Stimulated activated memory B cell treated with anti-CD40 and anti-IgM and Interleukin-4, amounts not matched to agents 10 μg/mL and 1 μg/mL and 100 μg/mL, for 72 hours (primary cell): ENCODE results near the gene ALDOC.
"Not testable (repeated sequence)": the region's sequence is repeated elsewhere in the genome, so short reads cannot be mapped to it uniquely, and the experiment has no call there.

Source experiments
- ATAC-seq: fragments of 150-1000 bp; cut with Tn5 transposase; 2 replicates; pipeline ENCODE4 v1.10.0; 2021
- H3K27ac Mint-ChIP-seq: one replicate; pipeline ENCODE4 v1.8.0; 2022; ENCODE audit warnings: mild to moderate bottlenecking, mixed read lengths
- H3K27me3 Mint-ChIP-seq: one replicate; pipeline ENCODE4 v1.8.0; 2022; ENCODE audit warnings: mixed read lengths
- H3K36me3 Mint-ChIP-seq: one replicate; pipeline ENCODE4 v1.8.0; 2022; ENCODE audit warnings: mixed read lengths
- H3K4me1 Mint-ChIP-seq: one replicate; pipeline ENCODE4 v1.8.0; 2022; ENCODE audit warnings: mixed read lengths
- H3K4me3 Mint-ChIP-seq: one replicate; pipeline ENCODE4 v1.8.0; 2022; ENCODE audit warnings: mild to moderate bottlenecking, moderate library complexity, mixed read lengths
- H3K9me3 Mint-ChIP-seq: one replicate; pipeline ENCODE4 v1.8.0; 2022; ENCODE audit warnings: mixed read lengths

ALDOC gene

DNA sequence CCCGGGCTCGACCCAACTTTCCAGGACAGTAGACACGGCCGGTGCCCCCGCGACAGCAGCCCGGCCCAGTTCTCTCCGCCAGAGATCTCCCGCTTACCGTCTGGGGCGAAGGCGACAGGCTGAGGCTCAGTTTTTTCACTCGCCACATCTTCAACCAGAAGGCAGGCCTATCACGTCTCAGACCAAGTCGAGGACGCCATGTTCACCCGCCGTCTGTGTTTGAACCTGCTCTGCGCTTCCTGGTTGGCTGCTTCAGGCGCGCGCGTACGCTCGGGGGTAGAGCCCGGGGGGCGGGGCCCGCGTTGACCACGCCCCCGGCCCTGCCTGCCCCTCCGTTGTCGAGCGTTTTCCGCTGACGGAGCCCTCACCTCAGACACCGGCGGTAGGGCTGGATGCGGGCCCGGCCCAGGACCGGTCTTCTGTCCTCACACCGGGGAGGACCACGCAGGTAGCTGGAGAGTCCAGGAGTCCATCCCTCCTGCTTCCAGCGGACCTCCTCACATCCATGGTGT lies 22.2 kb upstream of the ALDOC start, which contains the start of gene SPAG5:
Gene SPAG5 (minus strand): TSS at position 227 of the 512 bp plus-strand sequence. CDS start 79 bp downstream, at position 148.
- peak; percentile 97 for ATAC-seq
- H3K9me3 Mint-ChIP-seq: no peaks in the 10 kb centered on the region
- peaks cover 9% of the 10 kb centered on the region for H3K36me3 Mint-ChIP-seq

GRCh38 chr17:28598389-28598788 lies 21.7 kb upstream of the ALDOC start:
- Mint-ChIP-seq H3K36me3 (peaks cover 6% of the 10 kb centered on the region), H3K27me3 (no peaks in the 10 kb centered on the region), H3K9me3 (no peaks in the 10 kb centered on the region), H3K4me3 (peak overlapping the region; percentile 94), H3K27ac (peak overlapping the region; percentile 93), H3K4me1 (peaks cover 27% of the 10 kb centered on the region)
- ATAC-seq: no peak

More for the DNA sequence above, 22.2 kb upstream of the ALDOC start, which contains the start of gene SPAG5:
- Mint-ChIP-seq H3K4me3 (peak within 1 kb of the TSS; percentile 94), H3K27ac (peak within 1 kb of the TSS; percentile 93), H3K4me1 (peaks cover 27% of the 10 kb centered on the region), H3K27me3 (no peaks in the 10 kb centered on the region)

- H3K36me3 Mint-ChIP-seq: peaks cover under 1% of the 10 kb centered on the region
- H3K9me3 Mint-ChIP-seq: no peaks in the 10 kb centered on the region
- H3K4me1 Mint-ChIP-seq: peaks cover 27% of the 10 kb centered on the region
- H3K27me3 Mint-ChIP-seq: no peaks in the 10 kb centered on the region
- peak overlapping the region; percentile 93 for H3K27ac Mint-ChIP-seq
- H3K4me3 Mint-ChIP-seq: peak overlapping the region; percentile 94
- no peak for ATAC-seq
These were observed 21.1 kb upstream of the ALDOC start for GRCh38 chr17:28597606-28598383.

DNA sequence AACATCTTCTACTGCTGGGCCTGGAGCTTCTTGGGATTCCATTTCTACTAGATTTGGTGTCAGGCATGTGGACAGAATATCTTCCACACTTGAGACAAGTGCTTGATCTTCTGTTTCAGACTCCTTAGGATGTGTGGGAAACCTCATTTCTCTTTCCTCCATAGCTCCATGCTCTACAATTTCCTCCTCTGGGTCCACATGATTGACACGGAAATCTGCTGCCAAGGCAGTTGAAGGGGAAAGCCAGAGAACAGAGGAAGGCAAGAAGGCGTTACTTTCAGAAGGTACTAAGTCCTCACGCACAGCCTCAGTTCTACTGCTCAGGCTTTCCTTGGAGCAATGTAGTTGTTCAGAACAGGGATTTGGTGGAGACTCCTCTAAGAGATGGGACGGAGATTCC lies 15.6 kb upstream of the ALDOC start:
- no peak overlapping the region for H3K27ac Mint-ChIP-seq
- no peak overlapping the region for H3K4me3 Mint-ChIP-seq
- H3K4me1 Mint-ChIP-seq: peaks cover 1% of the 10 kb centered on the region
- no peak for ATAC-seq
- no peaks in the 10 kb centered on the region for H3K27me3 Mint-ChIP-seq
- peaks cover 18% of the 10 kb centered on the region for H3K36me3 Mint-ChIP-seq
- no peaks in the 10 kb centered on the region for H3K9me3 Mint-ChIP-seq

DNA sequence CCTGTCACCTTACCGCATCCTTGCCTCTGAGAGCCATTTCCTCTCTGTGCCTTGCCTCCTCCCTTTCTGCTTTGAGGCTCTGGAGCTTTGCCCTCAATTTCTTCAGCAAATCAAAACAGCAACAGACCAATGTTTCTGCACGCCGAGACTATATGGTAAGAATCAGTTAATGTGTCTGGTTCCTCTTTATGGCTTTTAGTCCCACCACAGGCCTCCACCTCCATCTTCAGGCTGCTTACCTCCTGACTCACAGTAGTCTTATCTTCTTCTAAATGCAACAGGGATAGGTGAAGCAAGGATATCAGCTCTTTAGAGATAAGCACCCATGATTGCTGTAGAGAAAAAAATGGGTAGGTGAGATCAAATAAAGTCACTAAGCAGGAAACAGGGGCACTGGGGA lies 9.2 kb upstream of the ALDOC start:
- no peaks in the 10 kb centered on the region for H3K4me1 Mint-ChIP-seq
- H3K27ac Mint-ChIP-seq: no peak overlapping the region
- no peaks in the 10 kb centered on the region for H3K27me3 Mint-ChIP-seq

DNA sequence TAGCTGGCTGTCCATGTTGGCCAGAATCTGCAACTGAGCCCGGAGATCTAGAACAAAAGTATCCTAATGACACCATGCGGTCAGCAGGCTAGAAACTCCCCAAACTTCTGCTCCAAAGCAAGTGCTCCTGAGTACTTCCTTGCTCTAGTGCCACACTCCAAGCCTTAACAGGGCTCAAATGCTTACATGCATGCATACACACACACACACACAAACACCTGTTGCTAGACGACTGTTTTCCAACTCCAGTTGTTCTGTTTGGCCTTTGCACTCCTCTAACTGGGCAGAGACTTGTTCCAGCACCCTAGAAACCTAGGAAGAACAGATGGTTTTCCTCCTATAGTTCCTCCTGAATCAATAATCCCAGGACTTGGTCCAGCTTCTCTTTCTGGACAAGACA lies 7.7 kb upstream of the ALDOC start:
- Mint-ChIP-seq H3K27me3 (no peaks in the 10 kb centered on the region), H3K4me1 (no peaks in the 10 kb centered on the region), H3K9me3 (no peaks in the 10 kb centered on the region), H3K27ac (no peak overlapping the region), H3K4me3 (no peak overlapping the region), H3K36me3 (peaks cover 25% of the 10 kb centered on the region)
- no peak for ATAC-seq

More for the DNA sequence above, 9.2 kb upstream of the ALDOC start:
- no peaks in the 10 kb centered on the region for H3K9me3 Mint-ChIP-seq
- ATAC-seq: no peak
- peaks cover 20% of the 10 kb centered on the region for H3K36me3 Mint-ChIP-seq
- H3K4me3 Mint-ChIP-seq: no peak overlapping the region

DNA sequence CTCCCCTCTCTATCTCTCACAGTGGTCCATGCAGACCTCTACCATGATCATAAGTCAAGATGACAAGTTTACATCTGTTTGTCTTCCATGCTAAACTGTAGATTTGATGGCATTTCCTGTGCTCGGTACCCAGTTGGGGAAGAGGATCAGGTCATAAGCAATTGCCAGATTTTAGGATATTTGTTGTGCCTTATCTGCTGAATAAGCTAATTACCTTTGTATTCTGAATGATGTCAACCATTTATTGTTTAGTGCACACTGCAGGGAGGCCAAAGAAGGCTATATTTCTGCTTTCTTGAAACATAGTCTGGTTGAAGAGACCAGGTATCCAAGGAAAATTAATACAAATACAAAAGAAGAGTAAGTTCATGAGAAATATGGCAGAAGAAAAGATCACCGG lies 5.8 kb upstream of the ALDOC start:
- no peak overlapping the region for H3K4me3 Mint-ChIP-seq
- H3K27ac Mint-ChIP-seq: no peak overlapping the region
- no peaks in the 10 kb centered on the region for H3K9me3 Mint-ChIP-seq
- H3K27me3 Mint-ChIP-seq: no peaks in the 10 kb centered on the region
- no peak for ATAC-seq
- no peaks in the 10 kb centered on the region for H3K4me1 Mint-ChIP-seq
- H3K36me3 Mint-ChIP-seq: peaks cover 13% of the 10 kb centered on the region

DNA sequence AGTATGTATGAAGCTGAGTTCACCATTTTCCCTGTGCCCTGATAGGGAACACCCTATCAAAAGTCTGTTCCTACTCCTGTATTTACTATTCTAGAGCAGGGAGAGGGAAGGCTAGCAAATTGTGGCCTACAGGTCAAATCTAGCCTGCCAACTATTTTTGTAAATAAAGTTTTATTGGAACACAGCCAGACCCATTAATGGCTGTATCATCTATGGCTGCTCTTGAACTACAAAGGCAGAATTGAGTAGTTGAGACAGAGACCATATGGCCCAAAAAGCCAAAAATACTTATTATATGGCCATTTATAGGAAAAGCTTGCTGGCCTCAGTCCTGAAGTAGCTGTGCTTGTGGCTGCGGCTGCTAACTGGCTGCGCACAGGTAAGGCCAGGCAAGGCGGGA lies 4.3 kb upstream of the ALDOC start:
- Mint-ChIP-seq H3K27ac (no peak overlapping the region), H3K36me3 (peaks cover 12% of the 10 kb centered on the region)
- no peak for ATAC-seq

GRCh38 chr17:28579526-28579925 lies 2.8 kb upstream of the ALDOC start:
- Mint-ChIP-seq H3K9me3 (no peaks in the 10 kb centered on the region), H3K27me3 (no peaks in the 10 kb centered on the region), H3K36me3 (peaks cover 5% of the 10 kb centered on the region), H3K27ac (no peak overlapping the region), H3K4me3 (no peak overlapping the region), H3K4me1 (peaks cover 16% of the 10 kb centered on the region)
- ATAC-seq: no peak

More for the DNA sequence above, 4.3 kb upstream of the ALDOC start:
- H3K27me3 Mint-ChIP-seq: no peaks in the 10 kb centered on the region
- H3K4me3 Mint-ChIP-seq: no peak overlapping the region
- peaks cover 13% of the 10 kb centered on the region for H3K4me1 Mint-ChIP-seq
- no peaks in the 10 kb centered on the region for H3K9me3 Mint-ChIP-seq

GRCh38 chr17:28578246-28579195 lies 1.8 kb upstream of the ALDOC start:
- H3K4me1 Mint-ChIP-seq: peaks cover 16% of the 10 kb centered on the region
- H3K4me3 Mint-ChIP-seq: no peak overlapping the region
- H3K27ac Mint-ChIP-seq: no peak overlapping the region
- H3K27me3 Mint-ChIP-seq: no peaks in the 10 kb centered on the region
- no peaks in the 10 kb centered on the region for H3K9me3 Mint-ChIP-seq
- peaks cover 15% of the 10 kb centered on the region for H3K36me3 Mint-ChIP-seq
- ATAC-seq: no peak

- peaks cover 23% of the 10 kb centered on the region for H3K4me1 Mint-ChIP-seq
- H3K9me3 Mint-ChIP-seq: no peaks in the 10 kb centered on the region
- no peak for ATAC-seq
- H3K36me3 Mint-ChIP-seq: peaks cover 15% of the 10 kb centered on the region
- no peak overlapping the region for H3K4me3 Mint-ChIP-seq
- H3K27me3 Mint-ChIP-seq: no peaks in the 10 kb centered on the region
- peak overlapping the region; percentile 86 for H3K27ac Mint-ChIP-seq
These were observed 750 bp upstream of the ALDOC start for GRCh38 chr17:28577466-28577824.

DNA sequence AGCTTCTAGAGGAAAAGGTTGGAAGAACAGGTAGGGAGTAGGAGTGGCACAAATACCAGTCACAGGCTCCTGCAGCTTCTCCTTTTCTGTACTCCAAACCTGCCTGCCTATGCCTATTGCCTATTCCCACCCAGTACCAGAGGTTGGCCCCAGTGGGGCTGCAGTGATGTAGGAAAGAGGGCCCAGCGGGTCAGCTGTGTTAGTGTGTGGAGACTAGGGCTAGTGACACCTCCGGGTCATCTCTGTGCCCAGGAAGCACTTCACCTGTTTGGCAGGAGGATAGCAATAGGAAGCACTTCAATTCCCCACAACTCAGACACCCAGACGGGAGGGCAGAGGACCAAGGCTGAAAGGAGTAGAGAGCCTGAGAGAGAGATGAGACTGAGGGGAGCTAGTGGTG lies 679 bp downstream of the ALDOC start:
- Mint-ChIP-seq H3K4me1 (peaks cover 30% of the 10 kb centered on the region), H3K4me3 (peak overlapping the region; percentile 81), H3K36me3 (peaks cover 15% of the 10 kb centered on the region), H3K27ac (peak overlapping the region; percentile 86)
- H3K27me3 Mint-ChIP-seq, ATAC-seq, H3K9me3 Mint-ChIP-seq: not testable (repeated sequence)

DNA sequence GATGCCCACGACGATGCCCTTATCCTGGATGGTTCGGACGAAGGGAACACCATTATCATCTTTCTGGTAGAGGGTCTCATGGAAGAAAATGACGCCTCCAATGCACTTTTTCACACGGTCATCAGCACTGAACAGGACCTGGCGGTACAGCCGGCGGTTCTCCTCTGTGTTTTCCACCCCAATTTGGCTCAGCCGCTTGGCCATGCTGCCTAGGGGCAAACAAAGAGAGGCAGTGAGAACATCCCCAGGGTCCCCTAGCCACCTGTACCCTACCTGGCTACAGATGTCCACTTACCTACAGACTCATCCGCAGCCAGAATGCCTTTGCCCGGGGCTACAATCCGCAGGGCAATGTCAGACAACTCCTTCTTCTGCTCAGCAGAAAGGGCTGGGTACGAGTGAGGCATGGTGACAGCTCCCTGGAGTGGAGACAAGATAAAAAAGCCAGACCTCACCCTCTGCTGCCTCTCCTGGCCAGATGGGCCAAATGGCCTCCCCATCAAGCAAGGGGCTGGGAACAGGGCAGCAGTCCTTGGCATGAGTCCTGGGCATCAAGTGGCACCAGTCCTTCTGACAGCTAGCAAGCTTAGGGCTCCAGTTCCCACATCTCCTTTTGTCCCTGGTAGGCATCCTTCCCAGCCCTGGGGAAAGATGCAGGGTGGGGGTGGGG lies 1.4 kb downstream of the ALDOC start:
- ATAC-seq: no peak
- Mint-ChIP-seq H3K4me3 (no peak overlapping the region), H3K9me3 (no peaks in the 10 kb centered on the region), H3K4me1 (peaks cover 36% of the 10 kb centered on the region), H3K27ac (no peak overlapping the region), H3K27me3 (no peaks in the 10 kb centered on the region), H3K36me3 (peaks cover 13% of the 10 kb centered on the region)

DNA sequence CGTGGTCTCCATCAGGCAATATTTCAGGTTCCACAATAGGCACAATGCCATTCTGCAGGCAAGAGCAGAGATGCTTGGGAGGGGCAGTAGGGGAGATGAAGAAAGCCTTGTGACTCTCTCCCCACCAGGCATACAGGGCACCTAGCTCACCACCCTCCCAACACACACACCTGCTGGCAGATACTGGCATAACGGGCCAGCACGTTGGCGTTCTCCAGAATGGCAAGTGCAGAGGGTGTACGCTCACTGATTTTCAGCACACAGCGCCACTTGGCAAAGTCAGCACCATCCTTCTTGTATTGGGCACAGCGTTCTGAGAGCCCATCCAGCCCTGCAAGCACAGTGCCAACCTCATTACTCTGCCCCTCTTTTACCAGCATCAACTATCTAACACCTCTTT lies 2.2 kb downstream of the ALDOC start:
- H3K4me1 Mint-ChIP-seq: peaks cover 43% of the 10 kb centered on the region
- H3K27ac Mint-ChIP-seq: no peak overlapping the region
- ATAC-seq: no peak
- H3K36me3 Mint-ChIP-seq: peaks cover 10% of the 10 kb centered on the region
- H3K9me3 Mint-ChIP-seq: no peaks in the 10 kb centered on the region
- no peaks in the 10 kb centered on the region for H3K27me3 Mint-ChIP-seq
- H3K4me3 Mint-ChIP-seq: no peak overlapping the region

GRCh38 chr17:28573966-28574480 lies 2.7 kb downstream of the ALDOC start:
- H3K27me3 Mint-ChIP-seq: no peaks in the 10 kb centered on the region
- peaks cover 47% of the 10 kb centered on the region for H3K4me1 Mint-ChIP-seq
- no peak for ATAC-seq
- peaks cover 10% of the 10 kb centered on the region for H3K36me3 Mint-ChIP-seq
- no peak overlapping the region for H3K27ac Mint-ChIP-seq
- no peaks in the 10 kb centered on the region for H3K9me3 Mint-ChIP-seq
- no peak overlapping the region for H3K4me3 Mint-ChIP-seq
